HG02678 (cell line): ENCODE results near the gene GPR37L1.
"Not testable (repeated sequence)": the region's sequence is repeated elsewhere in the genome, so short reads cannot be mapped to it uniquely, and the experiment has no call there.

Source experiments
- ATAC-seq: cut with Tn5 transposase; IDR thresholded peaks from one replicate; pipeline ENCODE4 v1.9.1; 2021; ENCODE audit warnings: mild to moderate bottlenecking, moderate library complexity; ENCODE audit not compliant: unreplicated experiment

The GPR37L1 gene

DNA sequence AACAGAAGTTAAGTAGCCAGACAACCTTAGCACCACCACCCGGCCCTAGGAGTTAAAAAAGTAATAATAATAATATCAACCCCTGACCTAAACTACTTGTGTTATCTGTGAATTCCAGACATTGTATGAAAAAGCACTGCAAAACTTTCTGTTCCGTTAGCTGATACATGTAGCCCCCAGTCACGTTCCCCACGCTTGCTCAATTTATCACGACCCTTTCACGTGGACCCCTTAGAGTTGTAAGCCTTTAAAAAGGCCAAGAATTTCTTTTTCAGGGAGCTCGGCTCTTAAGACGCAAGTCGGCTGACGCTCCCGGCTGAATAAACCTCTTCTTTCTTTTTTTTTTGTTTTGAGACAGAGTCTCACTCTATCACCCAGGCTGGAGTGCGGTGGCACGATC is 44.3 kb downstream of the GPR37L1 start:
- not testable (repeated sequence) for ATAC-seq

DNA sequence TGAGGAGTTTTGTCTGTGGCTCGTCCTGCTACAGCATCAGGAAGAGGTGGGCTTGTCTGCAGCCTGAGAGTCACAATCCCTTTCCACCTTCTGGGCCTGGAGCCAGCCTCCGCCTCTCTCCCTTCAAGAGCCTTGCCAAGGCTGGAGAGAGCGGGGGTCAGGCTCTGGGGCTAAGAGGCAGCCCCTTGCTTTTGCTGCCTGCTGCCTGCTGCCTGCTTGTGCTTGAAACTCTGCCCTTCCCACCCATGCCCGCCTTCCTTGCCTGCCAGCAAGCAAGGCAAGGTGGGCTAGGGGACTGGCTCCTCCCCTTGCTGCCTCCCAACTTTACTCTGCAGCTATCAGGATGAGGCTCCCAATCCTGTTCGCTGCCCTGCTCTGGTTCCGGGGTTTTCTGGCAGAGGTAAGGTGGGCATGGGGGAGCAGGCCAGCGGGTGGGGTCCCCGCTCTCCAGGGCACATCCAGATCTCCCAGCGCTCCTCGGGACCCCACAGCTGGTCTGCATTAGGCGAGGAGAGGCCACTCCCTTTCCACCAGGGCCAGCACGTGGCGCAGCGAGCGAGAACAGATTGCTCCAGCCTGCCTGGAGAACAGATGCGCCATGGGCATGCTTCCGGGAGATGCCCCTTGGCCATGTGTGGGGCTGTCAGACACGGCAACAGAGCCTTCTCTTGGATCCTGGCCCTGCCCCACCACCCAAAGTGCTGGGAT is 45.1 kb downstream of the GPR37L1 start:
- ATAC-seq = no peak

DNA sequence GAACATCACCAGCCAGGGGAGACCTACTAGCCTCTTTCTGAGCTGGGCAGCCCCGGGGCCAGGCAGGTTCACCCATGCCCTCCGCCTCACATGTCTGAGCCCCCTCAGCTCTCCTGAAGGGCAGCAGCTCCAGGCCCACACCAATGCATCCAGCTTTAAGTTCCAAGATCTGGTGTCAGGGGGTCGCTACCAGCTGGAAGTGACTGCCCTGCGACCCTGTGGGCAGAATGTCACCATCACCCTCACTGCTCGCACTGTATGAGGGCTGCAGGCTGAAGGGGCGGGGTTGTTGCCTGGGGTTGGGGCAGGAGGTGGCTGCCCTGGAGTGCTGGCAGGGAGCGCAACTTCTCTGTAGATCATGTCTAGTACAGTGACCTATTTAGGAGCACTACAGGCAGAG is 46.1 kb downstream of the GPR37L1 start:
- no peak for ATAC-seq

DNA sequence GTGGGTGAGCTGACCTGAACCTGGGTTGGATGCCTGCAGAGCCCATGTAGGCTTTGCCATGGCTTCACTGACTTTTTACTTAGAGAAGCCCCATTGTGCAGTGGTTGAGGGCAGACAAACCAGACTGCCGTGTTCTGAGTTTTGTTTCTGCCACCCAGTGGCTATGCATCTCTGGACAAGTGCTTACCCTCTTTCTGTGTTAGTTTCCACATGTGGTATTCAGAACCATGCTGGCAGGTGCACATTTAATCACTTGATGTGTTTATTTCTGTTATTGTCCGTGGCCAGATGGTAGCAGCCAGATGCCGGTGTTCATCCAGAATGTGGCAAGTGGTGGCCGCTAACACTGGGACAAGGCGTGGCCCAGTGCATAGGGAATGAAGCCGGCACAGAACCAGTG is 48.0 kb downstream of the GPR37L1 start:
- ATAC-seq = no peak

DNA sequence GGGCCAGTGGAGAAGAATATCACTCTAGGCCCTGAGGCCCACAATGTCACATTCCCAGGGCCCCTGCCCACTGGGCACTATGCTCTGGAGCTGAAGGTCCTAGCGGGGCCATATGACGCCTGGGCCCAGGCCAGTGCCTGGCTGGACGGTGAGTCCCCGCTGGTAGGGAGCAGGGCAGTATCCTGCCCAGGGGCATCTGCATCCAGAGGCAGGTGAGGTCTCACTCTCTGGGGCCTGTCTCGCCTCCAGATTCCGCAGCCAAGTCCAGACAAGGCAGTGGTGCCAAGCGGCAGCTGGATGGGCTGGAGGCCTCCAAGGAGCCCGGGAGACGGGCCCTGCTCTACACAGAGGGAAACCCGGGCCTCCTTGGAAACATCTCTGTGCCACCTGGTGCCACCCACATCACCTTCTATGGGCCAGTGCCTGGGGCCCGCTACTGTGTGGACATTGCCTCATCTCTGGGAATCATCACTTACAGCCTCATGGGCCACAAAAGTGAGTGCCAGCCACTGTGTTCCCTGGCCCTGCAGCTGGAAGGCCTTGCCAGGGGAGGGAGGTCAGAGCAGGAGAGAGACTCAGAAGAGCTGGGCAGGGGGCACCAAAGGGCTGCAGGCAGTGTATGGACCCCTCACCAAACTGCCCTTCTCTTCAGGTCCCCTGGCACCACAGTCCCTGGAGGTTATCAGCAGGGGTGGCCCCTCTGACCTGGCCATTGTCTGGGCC is 48.7 kb downstream of the GPR37L1 start:
- ATAC-seq = no peak

DNA sequence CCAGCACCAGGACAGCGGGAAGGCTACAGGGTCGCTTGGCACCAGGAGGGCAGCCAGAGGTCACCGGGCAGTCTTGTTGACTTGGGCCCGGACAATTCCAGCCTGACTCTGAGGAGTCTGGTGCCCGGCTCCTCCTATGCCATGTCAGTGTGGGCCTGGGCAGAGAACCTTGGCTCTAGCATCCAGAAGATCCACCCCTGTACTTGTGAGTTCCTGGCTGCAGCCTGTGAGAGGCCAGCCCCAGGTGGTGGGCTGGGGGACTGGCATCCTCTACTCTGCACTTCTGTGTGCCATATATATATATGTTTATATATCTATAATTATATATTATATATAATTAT is 49.3 kb downstream of the GPR37L1 start:
- no peak for ATAC-seq

DNA sequence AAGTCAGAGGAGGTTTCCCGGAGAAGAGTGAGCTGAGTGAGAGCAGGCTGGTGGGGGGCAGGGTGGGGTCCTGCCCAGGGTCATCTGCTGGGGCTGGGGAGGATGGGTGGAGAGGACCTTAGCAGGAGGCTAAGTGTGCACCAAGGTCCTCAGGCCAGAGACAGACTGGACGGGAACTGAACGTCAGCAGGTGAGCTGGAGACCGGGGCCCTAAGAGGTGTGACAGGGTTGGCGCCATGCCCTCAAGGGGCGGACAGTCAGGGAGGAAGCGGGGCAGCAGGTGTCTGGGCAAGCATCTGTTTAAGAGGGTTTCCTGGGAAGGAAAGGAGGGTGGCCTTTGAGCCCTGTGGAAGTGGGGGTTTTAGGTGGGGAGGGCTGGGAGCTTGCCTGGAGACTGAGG is 51.3 kb downstream of the GPR37L1 start:
- ATAC-seq = no peak

DNA sequence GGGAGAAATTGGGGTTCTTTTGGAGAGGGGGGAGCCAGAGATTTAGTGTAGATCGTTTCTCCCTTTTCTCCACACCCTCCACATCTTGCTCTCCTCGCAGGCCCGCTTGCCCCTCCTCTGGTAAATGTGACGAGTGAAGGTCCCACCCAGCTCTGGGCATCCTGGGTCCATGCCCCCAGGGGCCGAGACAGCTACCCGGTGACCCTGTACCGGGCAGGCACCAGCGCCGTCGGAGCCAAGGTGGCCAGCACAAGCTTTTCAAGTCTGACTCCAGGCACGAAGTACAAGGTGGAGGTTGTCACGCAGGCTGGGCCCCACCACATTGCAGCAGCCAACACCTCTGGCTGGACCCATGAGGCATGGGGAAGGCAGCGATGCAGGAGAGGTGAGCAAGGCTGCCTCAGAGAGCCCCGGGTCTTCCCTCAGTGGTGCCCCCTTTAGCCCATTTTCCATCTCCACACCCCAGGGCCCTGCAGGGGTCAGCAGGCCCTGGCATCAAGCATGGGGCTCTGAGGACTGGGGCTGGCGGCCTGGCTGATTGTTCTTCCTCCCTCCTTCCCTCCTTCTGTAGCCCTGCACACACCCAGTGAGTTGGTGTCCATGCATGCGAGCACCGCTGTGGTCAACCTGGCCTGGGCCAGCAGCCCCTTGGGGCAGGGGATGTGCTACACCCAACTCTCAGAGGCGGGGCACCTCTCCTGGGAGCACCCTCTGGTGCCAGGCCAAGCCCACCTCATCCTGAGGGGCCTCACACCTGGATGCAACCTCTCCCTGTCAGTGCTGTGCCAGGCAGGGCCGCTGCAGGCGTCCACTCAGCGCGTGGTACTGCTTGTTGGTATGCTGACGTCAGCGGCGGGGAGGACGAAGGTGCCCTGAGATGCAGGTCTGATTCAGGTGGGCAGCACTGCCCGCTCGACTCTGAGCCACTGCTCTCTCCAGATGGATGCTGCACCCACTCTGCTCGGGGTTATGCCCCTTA is 54.5 kb downstream of the GPR37L1 start:
- no peak for ATAC-seq

DNA sequence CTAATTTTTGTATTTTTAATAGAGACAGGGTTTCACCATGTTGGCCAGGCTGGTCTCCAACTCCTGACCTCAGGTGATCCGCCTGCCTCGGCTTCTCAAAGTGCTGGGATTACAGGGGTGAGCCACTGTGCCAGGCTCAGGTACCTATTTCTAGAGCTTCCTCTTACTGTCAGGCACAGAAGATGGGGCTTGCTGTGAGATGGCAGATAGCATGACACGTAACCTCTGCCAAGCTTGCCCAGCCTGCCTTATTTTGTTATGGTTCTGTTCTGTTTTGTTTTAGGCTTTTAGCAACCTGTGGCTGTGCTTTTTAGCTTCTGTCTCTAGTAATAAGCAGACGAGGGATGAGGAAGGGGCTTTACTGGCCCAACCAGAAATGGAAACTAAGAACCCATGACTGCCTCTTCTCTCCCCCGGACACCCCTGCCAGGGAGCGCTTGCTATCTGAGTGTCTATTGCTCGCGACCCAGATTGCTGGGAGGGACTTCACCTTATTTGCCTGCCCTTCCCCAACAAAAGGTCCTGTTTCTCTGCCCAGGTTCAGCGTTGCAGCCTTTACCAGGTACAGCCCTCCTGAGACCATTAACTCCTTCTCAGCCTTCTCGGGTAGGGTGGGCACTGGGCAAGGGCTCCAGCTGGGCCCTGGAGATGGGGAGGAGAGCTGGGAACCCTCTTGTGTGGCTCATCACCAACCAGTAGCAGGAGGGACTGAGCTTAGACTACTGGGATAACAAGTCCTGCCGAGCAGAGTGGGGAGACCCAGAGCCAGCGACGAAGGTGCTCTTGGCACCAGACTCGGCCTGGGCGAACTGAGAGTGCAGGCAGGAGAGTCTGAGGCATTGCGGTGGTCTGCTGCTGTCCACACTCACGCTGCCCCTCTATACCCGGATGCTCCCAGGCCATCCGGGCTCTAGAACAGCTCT is 57.4 kb downstream of the GPR37L1 start:
- no peak for ATAC-seq

DNA sequence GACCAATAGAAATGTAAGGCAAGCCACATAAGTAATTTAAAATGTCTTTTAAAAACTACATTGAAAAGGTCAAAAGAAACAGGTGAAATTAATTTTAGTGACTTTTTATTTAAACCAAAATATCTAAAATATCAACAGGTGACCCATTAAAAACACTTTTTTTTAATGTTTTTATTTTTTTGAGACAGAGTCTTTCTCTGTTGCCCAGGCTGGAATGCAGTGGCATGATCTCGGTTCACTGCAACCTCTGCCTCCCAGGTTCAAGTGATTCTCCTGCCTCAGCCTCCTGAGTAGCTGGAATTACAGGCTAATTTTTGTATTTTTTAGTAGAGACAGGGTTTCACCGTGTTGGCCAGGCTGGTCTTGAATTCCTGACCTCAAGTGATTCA is 58.0 kb downstream of the GPR37L1 start:
- not testable (repeated sequence) for ATAC-seq

DNA sequence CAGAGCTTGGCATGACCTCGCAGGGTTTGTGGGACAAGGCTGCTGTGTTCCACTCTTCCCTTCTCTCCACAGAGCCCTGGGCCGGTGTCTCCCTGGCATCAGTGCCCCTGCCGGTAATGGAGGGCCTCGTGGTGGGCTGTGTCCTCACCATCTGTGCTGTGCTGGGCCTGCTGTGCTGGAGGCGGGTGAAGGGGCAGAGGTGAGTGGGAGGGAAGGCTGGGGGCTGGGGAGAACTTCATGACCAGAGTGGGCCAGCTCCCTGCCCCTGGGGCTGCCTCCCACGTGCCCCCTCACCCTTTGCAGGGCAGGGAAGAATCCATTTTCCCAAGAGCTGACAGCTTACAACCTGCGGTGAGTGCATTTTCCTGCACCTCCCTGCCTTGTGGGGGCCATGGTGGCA is 58.9 kb downstream of the GPR37L1 start:
- no peak for ATAC-seq

DNA sequence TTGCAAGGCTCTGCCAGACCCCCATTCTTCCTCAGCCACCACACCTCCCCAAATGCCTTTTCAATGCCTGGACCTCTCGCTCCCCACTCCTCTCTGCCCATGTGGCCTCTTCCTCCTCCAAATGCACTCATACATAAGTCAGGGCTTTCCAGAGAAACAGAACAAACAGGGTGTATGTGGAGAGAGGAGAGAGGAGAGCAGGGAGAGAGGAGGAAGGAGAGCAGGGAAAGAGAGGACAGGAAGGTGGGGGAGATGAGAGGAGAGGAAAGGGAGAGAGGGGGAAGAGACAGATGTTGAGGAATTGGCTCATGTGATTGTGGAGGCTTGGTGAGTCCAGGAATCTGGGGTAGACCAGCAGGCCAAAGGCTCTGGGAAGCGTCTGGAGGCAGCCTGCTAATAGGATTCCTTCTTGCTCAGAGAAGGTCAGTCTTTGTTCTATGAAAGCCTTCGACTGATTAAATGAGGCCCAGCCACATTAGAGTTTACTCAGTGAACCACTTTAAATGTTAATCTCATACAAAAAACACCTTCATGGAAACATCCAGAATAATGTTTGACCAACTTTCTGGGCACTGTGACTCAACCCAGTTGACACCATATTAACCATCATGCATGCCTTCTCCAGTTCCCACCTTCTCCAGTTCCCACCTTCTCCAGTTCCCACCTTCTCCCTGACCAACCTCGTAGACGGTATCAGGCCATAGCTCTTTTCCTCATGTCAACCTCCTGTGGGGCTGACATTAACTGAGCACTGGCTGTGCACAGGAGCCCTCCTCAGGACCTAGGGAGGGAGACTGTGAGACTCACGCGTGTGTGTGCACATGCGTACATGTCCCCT is 59.5 kb downstream of the GPR37L1 start:
- no peak for ATAC-seq
